Fibroblast of lung (primary cell): Measurements from ENCODE around the gene NAA10.

Source experiments
- EZH2 ChIP-seq: IDR thresholded peaks from 2 replicates; pipeline ENCODE4 v1.5.1; 2012; ENCODE audit warnings: low read length, control low read depth, mild to moderate bottlenecking; ENCODE audit errors: missing control alignments
- TF ChIP-seq, protein P1 (sequence below), 2 donors: IDR thresholded peaks in 1 of 2; conservative IDR thresholded peaks in 1 of 2; 1 replicate in 1 of 2; 2 replicates in 1 of 2; pipeline ENCODE4 v1.5.1; 2011 to 2012; ENCODE audit warnings: low read length in 2 of 2, control low read depth in 1 of 2, inconsistent platforms in 1 of 2, low read depth in 1 of 2, mild to moderate bottlenecking in 1 of 2

DNA sequence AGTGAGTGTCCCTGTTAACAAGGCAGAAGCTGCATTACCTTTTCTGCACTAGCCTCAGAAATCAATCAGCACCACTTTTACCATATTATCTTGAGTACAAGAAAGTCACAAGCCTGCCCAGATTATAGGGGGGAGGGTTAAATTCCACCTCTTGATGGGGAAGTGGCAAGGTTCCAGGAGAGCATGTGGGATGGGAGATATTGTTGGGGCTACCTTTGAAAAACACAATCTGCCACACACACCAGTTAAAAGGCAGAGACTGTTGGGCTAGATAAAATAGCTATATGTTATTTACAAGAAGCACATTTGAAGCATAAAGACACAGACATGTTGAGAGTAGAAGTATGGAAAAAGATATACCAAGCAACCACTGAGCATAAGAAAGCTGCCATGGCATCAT, 36.9 kb downstream of the NAA10 start:
- TF ChIP-seq, protein P1, sequence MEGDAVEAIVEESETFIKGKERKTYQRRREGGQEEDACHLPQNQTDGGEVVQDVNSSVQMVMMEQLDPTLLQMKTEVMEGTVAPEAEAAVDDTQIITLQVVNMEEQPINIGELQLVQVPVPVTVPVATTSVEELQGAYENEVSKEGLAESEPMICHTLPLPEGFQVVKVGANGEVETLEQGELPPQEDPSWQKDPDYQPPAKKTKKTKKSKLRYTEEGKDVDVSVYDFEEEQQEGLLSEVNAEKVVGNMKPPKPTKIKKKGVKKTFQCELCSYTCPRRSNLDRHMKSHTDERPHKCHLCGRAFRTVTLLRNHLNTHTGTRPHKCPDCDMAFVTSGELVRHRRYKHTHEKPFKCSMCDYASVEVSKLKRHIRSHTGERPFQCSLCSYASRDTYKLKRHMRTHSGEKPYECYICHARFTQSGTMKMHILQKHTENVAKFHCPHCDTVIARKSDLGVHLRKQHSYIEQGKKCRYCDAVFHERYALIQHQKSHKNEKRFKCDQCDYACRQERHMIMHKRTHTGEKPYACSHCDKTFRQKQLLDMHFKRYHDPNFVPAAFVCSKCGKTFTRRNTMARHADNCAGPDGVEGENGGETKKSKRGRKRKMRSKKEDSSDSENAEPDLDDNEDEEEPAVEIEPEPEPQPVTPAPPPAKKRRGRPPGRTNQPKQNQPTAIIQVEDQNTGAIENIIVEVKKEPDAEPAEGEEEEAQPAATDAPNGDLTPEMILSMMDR (conservative IDR thresholded peaks at IDR 0.05 in 1 of 2, IDR thresholded peaks at IDR 0.05 in 1 of 2; ENCODE audit: low read depth in 1 of 2, low read length in 2 of 2): no peak
- TF ChIP-seq EZH2: no peak
